HG03354 (cell line): ENCODE results near the gene RSU1.
"Not testable (repeated sequence)": the region's sequence is repeated elsewhere in the genome, so short reads cannot be mapped to it uniquely, and the experiment has no call there.

Experiments
- ATAC-seq: cut with Tn5 transposase; IDR thresholded peaks from one replicate; pipeline ENCODE4 v1.9.1; 2021; ENCODE audit warnings: mild to moderate bottlenecking; ENCODE audit not compliant: unreplicated experiment, poor library complexity, severe bottlenecking

The RSU1 gene

GRCh38 chr10:16827474-16827873 is 10.2 kb upstream of the RSU1 start:
- ATAC-seq: not testable (repeated sequence)

GRCh38 chr10:16822726-16823360 is 5.6 kb upstream of the RSU1 start:
- no peak for ATAC-seq

- no peak for ATAC-seq
Observed at GRCh38 chr10:16822027-16822426, 4.8 kb upstream of the RSU1 start.

GRCh38 chr10:16820421-16820820 is 3.2 kb upstream of the RSU1 start:
- ATAC-seq: no peak

GRCh38 chr10:16820018-16820417 is 2.8 kb upstream of the RSU1 start:
- no peak for ATAC-seq

- no peak for ATAC-seq
Observed at GRCh38 chr10:16819436-16819835, 2.2 kb upstream of the RSU1 start.

GRCh38 chr10:16819026-16819425 is 1.8 kb upstream of the RSU1 start:
- ATAC-seq: no peak

GRCh38 chr10:16816830-16817124 is 447 bp downstream of the RSU1 start:
- ATAC-seq: no peak

- ATAC-seq: no peak
Observed at GRCh38 chr10:16816171-16816570, 1.1 kb downstream of the RSU1 start.

GRCh38 chr10:16814012-16814411 is 3.2 kb downstream of the RSU1 start:
- no peak for ATAC-seq

GRCh38 chr10:16812676-16813075 is 4.5 kb downstream of the RSU1 start:
- ATAC-seq: no peak

GRCh38 chr10:16811765-16812164 is 5.5 kb downstream of the RSU1 start:
- no peak for ATAC-seq

GRCh38 chr10:16811292-16811691 is 5.9 kb downstream of the RSU1 start:
- ATAC-seq: no peak

- peak; percentile 85 for ATAC-seq
Observed at GRCh38 chr10:16809074-16809718, 8.0 kb downstream of the RSU1 start.

- ATAC-seq: no peak
Observed at GRCh38 chr10:16804123-16804522, 13.1 kb downstream of the RSU1 start.

- ATAC-seq: no peak
Observed at GRCh38 chr10:16803464-16803863, 13.8 kb downstream of the RSU1 start.

- ATAC-seq: peak; percentile 86
Observed at GRCh38 chr10:16799621-16800020, 17.6 kb downstream of the RSU1 start.

- no peak for ATAC-seq
Observed at GRCh38 chr10:16798571-16798970, 18.7 kb downstream of the RSU1 start.

- no peak for ATAC-seq
Observed at GRCh38 chr10:16795410-16796073, 21.7 kb downstream of the RSU1 start.

GRCh38 chr10:16794005-16794404 is 23.2 kb downstream of the RSU1 start:
- no peak for ATAC-seq

- no peak for ATAC-seq
Observed at GRCh38 chr10:16792675-16793074, 24.5 kb downstream of the RSU1 start.
